Thoracic aorta (tissue), 2 donors: ENCODE data around the gene ZNF69. TPM values are rescaled to one million over a fixed set of nuclear protein-coding genes. Genes with fewer than 3 reads are reported as not detected.
"Not testable (repeated sequence)": the region's sequence is repeated elsewhere in the genome, so short reads cannot be mapped to it uniquely, and the experiment has no call there.

Experiments used
- ATAC-seq: fragments of 150-250 bp; one replicate; pipeline ENCODE4 v1.8.0; 2017; ENCODE audit warnings: low read depth; ENCODE audit not compliant: insufficient number of reproducible peaks, low FRiP score
- DNase-seq: peaks from one replicate; pipeline ENCODE4 v3.0.0-alpha.2; 2020; ENCODE audit warnings: low spot score
- H3K27ac ChIP-seq, 2 donors: fragments of 200-600 bp; sonication (generic); 1 replicate in 1 of 2; 2 replicates in 1 of 2; pipeline ENCODE4 v1.5.1; 2016; ENCODE audit warnings: mild to moderate bottlenecking in 2 of 2, moderate library complexity in 2 of 2
- H3K27me3 ChIP-seq: fragments of 200-600 bp; sonication (generic); replicated peaks from 2 replicates; pipeline ENCODE4 v1.6.0; 2016; ENCODE audit warnings: mild to moderate bottlenecking; ENCODE audit not compliant: insufficient read depth
- H3K36me3 ChIP-seq: fragments of 200-600 bp; sonication (generic); one replicate; pipeline ENCODE4 v1.5.1; 2016
- H3K4me1 ChIP-seq, 2 donors: fragments of 200-600 bp; sonication (generic); 1 replicate in 1 of 2; 2 replicates in 1 of 2; pipeline versions ENCODE4 v1.5.1 to v1.6.0; 2016; ENCODE audit warnings: low read depth in 2 of 2, mild to moderate bottlenecking in 1 of 2; ENCODE audit not compliant: control insufficient read depth in 1 of 2
- H3K4me3 ChIP-seq: fragments of 200-600 bp; sonication (generic); 2 replicates; pipeline ENCODE4 v1.5.1; 2016; ENCODE audit warnings: mild to moderate bottlenecking
- H3K9me3 ChIP-seq: fragments of 200-600 bp; sonication (generic); 2 replicates; pipeline ENCODE4 v1.5.1; 2016
- CTCF ChIP-seq: fragments of 200-600 bp; sonication (generic); IDR thresholded peaks from one replicate; pipeline ENCODE4 v1.5.1; 2019; ENCODE audit warnings: antibody characterized with exemption
- total RNA-seq, 2 donors: library from RNA; depleted of rRNA; stranded (reverse); fragments of >200 nt; gene quantifications; one replicate each; pipeline versions ENCODE4 v1.1.0 to v1.2.3, GENCODE V29; 2016

The ZNF69 gene
- total RNA-seq, 2 donors from 2014 or later, result 10.4 to 15.0 TPM

GRCh38 chr19:11944656-11945055 is 57.1 kb downstream of the ZNF69 start:
- no peak for TF ChIP-seq CTCF
- Histone ChIP-seq H3K4me1 (no peaks in the 10 kb centered on the region), H3K4me3 (no peak overlapping the region), H3K9me3 (peaks cover 99% of the 10 kb centered on the region), H3K36me3 (peaks cover 81% of the 10 kb centered on the region), H3K27ac (no peak overlapping the region), H3K27me3 (no peaks in the 10 kb centered on the region)
- ATAC-seq (no peak), DNase-seq (no peak)

GRCh38 chr19:11948646-11949045 is 61.1 kb downstream of the ZNF69 start:
- ATAC-seq, result no peak
- Histone ChIP-seq H3K27me3 (no peaks in the 10 kb centered on the region), H3K4me1 (no peaks in the 10 kb centered on the region), H3K4me3 (no peak overlapping the region), H3K27ac (no peak overlapping the region), H3K9me3 (peaks cover 99% of the 10 kb centered on the region), H3K36me3 (peaks cover 62% of the 10 kb centered on the region)
- no peak for TF ChIP-seq CTCF
- no peak for DNase-seq

- Histone ChIP-seq H3K4me3 (peak overlapping the region; percentile 4), H3K27me3 (no peaks in the 10 kb centered on the region), H3K4me1 (no peaks in the 10 kb centered on the region), H3K36me3 (peaks cover 57% of the 10 kb centered on the region), H3K9me3 (peaks cover 99% of the 10 kb centered on the region), H3K27ac (no peak overlapping the region)
- no peak for TF ChIP-seq CTCF
- ATAC-seq, result no peak
- no peak for DNase-seq
Measured at GRCh38 chr19:11949201-11949600, 61.6 kb downstream of the ZNF69 start.

GRCh38 chr19:11949614-11950080 is 62.1 kb downstream of the ZNF69 start:
- H3K9me3 ChIP-seq, result peaks cover 99% of the 10 kb centered on the region
- DNase-seq, result not testable (repeated sequence)
- peak overlapping the region; percentile 4 for H3K4me3 ChIP-seq

GRCh38 chr19:11950312-11950711 is 62.7 kb downstream of the ZNF69 start:
- no peak for ATAC-seq
- Histone ChIP-seq H3K36me3 (peaks cover 46% of the 10 kb centered on the region), H3K4me3 (no peak overlapping the region), H3K4me1 (no peaks in the 10 kb centered on the region), H3K27me3 (no peaks in the 10 kb centered on the region), H3K9me3 (peaks cover 94% of the 10 kb centered on the region), H3K27ac (no peak overlapping the region)
- TF ChIP-seq CTCF, result no peak
- DNase-seq, result no peak

More at GRCh38 chr19:11949614-11950080, 62.1 kb downstream of the ZNF69 start:
- not testable (repeated sequence) for H3K27ac ChIP-seq, H3K27me3 ChIP-seq, ATAC-seq, H3K4me1 ChIP-seq
- peaks cover 52% of the 10 kb centered on the region for H3K36me3 ChIP-seq

Other genes with a start within 250 kb of the ZNF69 start
- gene ZNF823, start 148.8 kb upstream of the ZNF69 start, total RNA-seq, result 10 to 100 TPM in 1 of 2 donors, 1 to 10 TPM in 1; 8.2 to 11.0 TPM
- 10 to 100 TPM; 12.1 to 16.5 TPM for gene ZNF441, start 120.8 kb upstream of the ZNF69 start, total RNA-seq
- gene ZNF491, start 89.3 kb upstream of the ZNF69 start, total RNA-seq, result 1 to 10 TPM; 3.7 to 3.9 TPM
- gene ZNF440, start 73.5 kb upstream of the ZNF69 start, total RNA-seq, result 10 to 100 TPM in 1 of 2 donors, 1 to 10 TPM in 1; 7.3 to 23.5 TPM
- 10 to 100 TPM; 13.8 to 28.2 TPM for gene ZNF439, start 39.1 kb upstream of the ZNF69 start, total RNA-seq
- gene ZNF700, start 37.3 kb downstream of the ZNF69 start, total RNA-seq, result 10 to 100 TPM; 12.5 to 20.0 TPM
- gene ZNF763, start 77.3 kb downstream of the ZNF69 start, total RNA-seq, result 1 to 10 TPM; 2.3 to 5.9 TPM
- gene ZNF433, start 147.9 kb downstream of the ZNF69 start, total RNA-seq, result 1 to 10 TPM; 6.6 to 7.0 TPM
- gene ZNF878, start 165.2 kb downstream of the ZNF69 start, total RNA-seq, result 1 to 10 TPM in 1 of 2 donors, not detected in 1; 1.4 TPM
- gene ZNF844, start 176.9 kb downstream of the ZNF69 start, total RNA-seq, result 1 to 10 TPM; 4.7 to 9.0 TPM